CD1c-positive myeloid dendritic cell (primary cell): ENCODE measurements around the gene ZNF19.

Experiments used
- DNase-seq: peaks from one replicate; pipeline ENCODE4 v3.0.0-alpha.2; 2016; ENCODE audit errors: extremely low spot score

ZNF19 gene

DNA sequence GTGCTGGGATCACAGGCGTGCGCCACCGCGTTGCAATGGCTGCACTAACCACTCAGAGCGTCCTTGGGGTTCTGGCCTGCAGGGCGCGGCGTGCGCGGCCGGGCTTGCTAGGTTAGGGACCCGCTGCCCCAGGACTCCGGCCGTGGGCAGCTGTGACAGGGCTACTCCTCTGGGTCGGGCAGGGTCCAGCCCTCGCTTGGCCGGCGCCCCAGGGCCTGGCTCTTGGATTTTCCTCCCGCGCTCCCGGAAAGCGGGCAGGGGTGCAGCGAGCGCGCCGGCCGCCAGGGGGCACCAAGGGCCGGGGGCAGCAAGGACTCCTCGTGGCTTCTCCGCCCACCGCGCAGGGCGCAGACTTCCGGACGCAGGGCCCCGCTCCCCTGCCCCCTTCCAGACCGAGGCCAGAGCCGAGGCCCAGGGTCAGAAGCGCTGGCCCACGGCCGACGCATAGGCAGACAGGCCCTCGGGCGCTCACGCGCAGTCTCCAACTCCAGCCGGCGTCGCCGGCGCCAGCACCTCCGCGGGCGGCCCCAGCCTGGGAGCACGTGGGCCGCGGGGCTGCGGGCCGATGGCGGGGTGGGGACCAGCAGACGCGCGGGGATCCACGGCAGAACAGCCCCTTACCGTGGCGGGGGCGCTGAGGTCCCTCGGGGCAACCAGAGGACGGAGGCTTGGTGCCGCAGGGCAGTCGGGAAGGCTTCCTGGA lies 47.6 kb downstream of the ZNF19 start:
- DNase-seq: peak; percentile 6

DNA sequence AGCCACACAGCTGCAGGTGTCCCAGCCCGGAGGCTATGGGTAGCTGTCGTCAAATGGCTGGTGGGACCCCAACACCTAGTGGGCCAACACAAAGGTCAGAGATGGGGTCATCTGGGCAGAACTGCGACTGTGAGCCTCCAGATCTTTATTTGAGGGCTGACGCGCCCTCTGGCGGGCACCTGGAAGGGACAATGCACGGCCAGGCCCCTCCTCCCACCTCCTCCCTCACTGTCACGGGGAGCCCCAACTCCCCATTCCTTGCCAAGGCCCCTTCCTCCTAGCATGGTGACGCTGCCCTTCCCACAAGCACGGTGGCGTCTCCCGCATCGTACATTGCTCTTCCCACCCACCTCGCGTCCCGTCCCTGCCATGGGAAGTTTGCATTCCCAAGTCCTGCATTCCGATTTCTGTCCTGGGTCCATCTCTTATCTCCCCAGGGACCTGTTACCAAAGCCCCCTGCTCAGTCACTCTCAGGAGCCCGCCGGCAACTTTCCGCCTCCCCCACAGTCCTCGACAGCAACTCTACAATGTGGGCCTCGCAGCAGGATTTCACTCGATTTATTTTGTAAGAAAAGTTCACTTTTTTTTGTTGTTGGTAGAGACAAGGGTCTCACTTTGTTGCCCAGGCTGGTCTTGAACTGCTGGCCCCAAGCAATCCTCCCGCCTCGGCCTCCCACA lies 48.3 kb downstream of the ZNF19 start:
- no peak for DNase-seq

DNA sequence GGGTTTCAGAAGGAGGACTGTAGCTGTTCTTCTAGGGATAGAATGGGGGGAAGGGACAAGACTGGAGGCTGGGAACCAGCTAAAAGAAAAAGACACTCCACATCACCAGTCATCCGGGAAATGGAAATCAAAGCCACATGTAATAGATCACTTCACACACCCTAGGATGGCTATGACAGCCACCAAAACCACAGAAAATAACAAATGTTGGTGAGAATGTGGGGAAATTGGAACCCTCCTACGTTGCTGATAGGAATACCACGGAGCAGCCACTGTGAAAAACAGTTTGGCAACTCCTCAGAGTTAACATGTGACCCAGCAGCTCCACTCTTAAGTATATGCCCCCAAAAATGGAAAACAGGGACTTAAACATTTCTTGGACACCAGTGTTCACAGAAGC lies 49.6 kb downstream of the ZNF19 start:
- no peak for DNase-seq

DNA sequence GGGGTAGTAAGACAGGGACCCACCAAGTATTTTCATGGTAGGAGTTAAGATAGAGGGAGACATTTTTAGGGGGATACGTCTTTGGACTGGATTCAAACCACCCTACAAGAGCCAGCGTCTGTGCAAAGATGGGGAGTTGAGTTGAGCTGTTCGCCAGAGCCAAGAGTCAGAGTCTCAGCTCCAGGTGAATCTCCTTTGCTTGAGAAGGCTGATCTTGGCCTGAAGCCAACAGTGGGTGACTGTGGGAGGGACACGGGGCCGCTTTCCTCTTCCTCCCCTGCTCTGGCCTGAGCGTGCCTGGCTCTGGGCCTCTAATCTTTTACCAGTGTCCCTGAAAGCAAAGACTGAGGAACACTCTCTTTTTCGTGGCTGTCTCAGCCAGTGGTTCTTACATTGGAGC lies 52.7 kb downstream of the ZNF19 start:
- DNase-seq: no peak

DNA sequence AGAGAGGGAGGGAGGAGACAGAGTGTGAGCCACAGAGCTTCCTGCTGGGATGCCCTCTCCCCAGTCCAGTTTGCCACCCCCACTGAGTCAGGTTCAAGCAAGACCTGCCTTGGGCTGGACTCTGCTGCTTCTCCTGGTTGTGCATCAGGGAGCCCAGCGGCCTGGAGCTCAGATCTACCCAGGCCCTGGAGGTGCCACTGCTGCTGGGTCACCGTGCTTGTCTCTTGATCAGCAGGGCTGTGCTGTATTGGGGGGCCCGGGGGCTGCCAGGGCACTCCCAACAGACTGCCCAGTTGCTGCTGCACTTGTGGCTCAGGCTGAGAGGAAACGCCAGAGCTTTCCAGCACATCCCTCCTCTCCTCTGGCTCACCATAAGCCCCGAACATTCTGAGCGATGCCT lies 56.2 kb downstream of the ZNF19 start:
- DNase-seq: no peak

DNA sequence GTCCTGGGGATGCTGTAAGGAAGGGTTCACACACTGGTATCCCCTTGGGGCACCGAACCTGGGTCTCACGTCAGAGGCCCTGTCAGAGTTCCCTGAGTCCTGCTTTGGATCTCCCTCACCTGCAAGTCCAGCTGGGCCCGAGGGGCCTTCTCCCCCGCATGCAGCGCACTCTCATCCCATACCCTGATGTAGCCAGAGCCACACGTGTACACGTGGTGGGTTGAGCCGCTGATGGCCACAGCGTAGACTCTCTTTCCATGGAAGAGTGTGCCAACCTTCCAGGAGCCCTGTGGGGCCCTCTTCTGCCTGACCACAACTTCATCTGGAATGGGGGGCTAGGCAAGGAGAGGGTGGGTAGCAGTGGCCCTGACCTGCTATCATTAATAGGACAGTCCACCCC lies 57.1 kb downstream of the ZNF19 start:
- DNase-seq: no peak

DNA sequence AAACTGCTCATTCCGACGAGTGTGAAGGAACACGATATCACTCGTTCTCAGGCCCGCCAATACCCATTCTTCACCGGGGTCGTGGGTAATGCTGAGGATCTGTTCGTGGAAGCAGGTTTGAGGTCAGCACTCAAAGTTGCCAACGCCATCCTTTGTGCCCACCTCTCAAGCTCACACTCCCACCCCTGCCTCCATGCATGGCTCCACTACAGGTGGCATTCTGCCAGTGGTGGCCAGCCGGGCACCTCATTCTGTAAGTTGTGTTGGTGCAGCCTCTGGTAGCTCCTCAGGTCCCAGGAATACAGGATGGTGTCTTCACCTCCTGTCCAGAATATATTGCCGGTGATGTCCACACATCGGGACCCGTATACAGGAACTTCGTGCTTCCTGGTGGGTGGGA lies 57.9 kb downstream of the ZNF19 start:
- DNase-seq: no peak

DNA sequence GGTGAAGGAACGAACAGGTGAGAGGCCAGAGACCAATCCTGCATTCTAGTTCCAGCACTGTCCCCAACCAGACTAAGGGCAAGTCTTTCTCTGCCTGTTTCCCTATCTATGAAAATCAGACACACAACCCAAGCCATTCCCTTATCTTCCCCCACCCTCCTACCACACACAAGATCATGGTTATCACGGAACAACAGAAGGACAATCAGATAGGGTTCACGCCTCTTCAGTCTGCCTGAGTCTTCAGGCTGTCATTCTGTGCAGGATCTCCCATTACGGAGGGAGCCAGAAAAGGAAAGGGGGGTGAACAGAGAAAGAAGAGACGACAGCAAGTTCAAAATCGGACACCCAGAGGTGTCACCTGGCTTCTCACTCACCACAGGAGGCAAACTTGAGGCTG lies 58.4 kb downstream of the ZNF19 start:
- DNase-seq: no peak

DNA sequence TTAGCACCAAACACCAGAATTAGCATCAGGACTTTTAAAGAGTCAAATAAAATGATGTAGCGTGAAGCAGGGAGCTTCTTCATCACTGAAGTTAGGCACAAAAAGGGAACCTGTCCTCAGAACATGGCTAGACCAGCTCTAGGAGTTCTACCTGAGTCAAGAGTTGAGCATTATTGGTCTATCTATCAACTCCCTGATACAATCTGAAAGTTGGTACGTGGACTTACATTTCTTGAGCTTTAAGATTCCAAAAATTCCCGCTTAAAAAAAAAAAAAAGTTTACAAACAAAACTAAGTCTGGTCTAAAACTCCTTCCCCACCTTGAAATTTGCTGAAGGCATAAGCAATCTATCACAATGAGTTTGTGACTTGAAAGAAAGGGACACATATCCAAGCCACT lies 59.5 kb downstream of the ZNF19 start:
- no peak for DNase-seq

DNA sequence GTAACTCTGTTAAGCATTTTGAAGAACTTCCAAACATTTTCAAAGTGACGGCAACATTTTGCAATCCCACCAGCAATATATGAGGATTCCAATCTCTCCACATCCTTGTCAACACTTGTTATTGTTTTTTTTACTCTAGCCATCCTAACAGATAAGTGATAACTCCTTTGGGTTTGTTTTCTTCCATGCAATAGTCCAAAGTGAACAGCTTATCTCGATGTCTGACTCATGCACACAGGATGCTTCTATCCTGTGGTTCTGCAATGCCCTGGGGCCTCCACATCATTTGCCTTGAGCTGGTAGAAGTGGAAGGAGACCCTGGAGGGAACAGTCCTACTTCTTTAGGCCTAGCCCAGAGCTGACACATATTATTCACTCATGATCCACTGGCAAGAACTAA lies 60.2 kb downstream of the ZNF19 start:
- no peak for DNase-seq

DNA sequence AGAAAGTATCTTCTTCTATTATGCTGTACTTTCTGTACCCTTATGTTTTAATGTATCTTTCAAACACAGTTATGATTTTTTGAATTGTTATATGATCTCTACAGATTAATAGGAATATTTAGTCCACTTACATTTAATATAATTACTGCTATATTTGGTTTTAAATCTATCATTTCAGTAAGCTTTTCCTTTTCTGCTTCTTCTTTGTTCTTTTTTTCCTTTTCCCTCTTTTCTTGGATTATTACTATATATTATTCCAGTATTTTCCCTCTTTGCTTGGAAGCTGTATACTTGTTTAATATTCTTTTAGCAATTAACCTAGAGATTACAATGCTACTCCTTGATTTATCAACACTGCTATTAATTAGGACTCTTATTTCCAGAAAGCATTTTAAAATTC lies 60.7 kb downstream of the ZNF19 start:
- no peak for DNase-seq

DNA sequence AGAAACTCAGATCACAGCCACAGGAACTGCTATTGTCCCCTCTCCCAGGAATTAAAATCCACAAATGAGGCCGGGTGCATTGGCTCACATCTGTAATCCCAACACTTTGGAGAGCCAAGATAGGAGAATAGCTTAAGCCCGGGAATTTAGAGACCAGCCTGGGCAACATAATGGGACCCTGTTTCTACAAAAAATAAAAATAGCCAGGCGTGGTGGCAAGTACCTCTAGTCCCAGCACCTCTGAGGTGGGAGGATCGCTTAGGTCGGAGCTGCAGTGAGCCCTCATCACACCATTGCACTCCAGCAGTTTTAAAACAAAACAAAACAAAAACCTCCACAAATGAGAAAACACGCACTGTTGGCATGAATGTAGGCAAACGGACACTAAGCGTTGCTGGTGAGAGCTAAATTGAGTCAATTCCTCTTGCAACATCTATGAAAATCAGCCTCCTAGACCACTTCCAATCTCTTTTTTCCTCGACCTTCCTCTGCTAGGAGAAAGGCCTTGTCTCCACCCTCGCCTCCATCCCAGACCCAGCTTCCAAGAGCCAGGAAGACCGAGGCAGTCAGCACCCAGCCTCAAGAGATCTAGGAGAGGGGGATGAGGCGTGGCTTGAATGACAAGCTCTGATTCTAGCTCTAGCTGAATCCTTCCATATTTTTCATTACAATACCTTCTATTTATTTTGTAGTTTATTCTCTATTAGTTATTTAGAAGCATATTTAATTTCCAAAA lies 62.1 kb downstream of the ZNF19 start:
- DNase-seq: no peak

DNA sequence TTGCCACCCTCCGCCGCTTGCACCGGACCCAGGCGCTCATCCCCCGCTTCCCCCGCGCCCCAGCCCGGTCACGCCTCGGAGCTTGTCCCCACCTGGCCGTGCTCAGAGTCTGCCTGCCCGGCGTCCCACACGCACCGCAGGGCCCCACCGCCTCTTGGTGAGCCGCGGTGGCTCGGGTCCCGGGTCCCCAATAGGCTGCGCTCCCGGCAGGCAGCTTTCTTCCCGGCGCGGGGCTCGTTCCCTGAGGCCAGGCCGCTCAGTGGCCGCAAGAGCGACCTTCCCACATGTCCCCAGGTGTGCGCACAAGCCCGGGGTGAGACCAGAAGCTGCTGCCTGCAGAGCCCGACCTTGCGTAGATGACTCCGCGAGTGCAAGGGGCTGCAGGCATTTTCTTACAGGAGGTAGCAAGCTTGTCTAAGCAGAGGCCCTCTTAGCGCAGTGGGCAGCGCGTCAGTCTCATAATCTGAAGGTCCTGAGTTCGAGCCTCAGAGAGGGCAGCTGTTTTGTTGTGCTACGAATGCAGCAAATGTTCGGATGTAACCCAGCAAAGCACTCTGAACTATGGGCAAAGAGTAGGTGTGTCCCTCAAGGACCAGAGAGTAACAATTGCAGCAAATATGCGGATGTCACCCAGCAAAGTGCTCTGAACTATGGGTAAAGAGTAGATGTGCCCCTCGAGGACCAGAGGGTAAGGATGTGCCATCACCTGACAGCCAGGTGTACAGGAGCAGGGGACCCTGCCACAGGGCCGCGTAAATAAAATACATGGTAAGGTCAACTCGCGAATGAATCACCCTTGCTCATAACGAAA lies 62.9 kb downstream of the ZNF19 start:
- DNase-seq: no peak

DNA sequence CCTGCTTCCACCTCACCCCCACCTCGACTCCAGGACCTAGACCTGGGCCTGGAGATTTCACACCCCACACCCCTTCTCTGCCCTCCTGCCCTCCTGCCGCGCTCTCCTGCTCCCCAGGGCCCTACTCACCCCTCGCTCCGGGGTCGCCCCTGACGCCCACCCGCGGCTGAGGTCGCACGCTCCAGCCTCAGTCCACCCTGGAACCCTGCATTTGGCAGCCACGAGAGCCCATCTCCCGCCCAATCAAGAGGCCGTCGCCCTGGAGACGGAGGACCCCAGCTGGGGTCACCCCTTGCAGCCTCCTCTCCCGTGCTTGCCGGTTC lies 63.4 kb downstream of the ZNF19 start:
- no peak for DNase-seq

DNA sequence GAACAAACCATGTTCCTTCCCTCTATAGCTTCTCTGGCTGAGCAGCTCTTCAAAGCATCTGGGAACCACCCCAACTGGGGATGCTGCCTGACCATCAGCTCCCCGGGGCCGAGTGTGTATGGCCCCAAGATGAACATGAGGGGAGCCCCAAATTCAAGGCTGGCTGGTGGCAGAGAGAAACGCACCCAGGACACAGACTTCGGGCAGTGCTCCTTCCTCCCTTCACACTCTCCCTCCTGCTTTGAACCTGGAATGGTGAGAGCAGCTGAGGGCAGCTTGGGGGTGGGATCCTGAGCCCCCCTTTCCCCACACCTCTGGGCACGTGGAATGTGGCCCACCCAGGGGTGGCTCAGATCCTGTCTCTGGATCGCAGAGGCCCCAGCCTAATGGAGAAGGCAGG lies 64.5 kb downstream of the ZNF19 start:
- DNase-seq: no peak

DNA sequence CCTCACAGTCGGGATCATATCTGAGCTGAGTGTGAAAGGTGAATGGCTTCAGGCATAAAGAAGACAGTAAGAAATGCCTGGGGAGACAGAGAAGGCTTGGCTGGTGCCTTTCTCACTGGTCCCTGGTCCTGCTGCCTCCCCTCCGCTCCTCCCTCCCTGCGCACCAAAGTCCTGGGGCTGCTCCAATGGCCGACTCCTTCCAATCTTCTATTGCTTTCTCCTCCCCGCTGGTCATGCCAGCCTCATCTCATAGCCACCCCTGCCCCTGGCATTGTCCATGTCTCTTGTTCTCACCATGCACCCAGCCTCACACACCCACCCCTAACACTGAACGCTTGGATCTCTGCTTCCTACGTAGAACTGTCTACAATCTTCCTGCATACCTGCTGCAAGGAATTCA lies 65.3 kb downstream of the ZNF19 start:
- no peak for DNase-seq
